ENCODE data around the gene TBC1D22A.
"Not testable (repeated sequence)": the region's sequence is repeated elsewhere in the genome, so short reads cannot be mapped to it uniquely, and the experiment has no call there.

TBC1D22A gene

DNA sequence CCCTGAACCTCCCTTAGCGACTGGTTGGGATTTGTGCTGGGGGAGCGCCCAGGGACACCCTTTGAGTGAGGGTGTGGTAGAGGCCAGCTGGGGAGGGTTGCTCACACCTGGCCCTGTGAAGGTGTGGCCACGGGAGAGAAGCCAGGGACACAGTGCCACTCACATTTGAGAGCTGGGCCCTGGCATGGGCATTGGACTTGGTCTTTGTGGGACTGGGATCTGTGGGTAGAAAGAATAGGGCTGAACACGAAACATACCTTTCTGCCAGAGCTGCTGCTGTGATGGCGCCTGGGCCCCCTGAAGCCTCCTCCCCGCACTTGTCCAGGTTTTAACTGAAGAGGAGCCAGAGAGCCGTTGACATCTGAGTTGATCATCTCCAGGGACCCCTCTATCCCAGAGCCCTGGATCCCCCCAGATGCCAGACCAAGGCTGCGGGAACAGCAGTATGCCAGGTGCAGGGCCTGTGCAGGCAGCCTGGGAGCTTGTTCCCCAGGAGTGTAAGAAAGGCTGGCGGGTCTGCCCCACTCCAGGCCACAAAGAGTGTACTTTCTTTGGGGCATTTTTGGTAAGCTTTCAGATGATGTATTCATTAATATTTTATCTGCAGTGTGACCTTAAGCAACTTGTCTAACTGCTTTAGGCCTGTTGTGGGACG is 284.1 kb downstream of the TBC1D22A start:
- Histone ChIP-seq H3K9ac (ENCODE audit: low read depth in 1 of 2, low read length in 2 of 2) (no peak overlapping the region), H3K4me3 (ENCODE audit: low read depth in 1 of 2, low read length in 2 of 2) (no peak overlapping the region), H3K9me3 (ENCODE audit: control insufficient read depth in 1 of 2, low read length in 2 of 2) (no peaks in the 10 kb centered on the region), H3K27ac (ENCODE audit: low read depth, low read length) (no peak overlapping the region), H3K27me3 (ENCODE audit: control insufficient read depth in 1 of 2, insufficient read depth in 2 of 2, low read length in 2 of 2) (no peaks in the 10 kb centered on the region), H3K36me3 (ENCODE audit: control insufficient read depth in 1 of 2, insufficient read depth in 2 of 2, low read length in 2 of 2) (peaks cover 0 to under 1% of the 10 kb centered on the region in 2 donors), H3K4me1 (ENCODE audit: control insufficient read depth in 1 of 2, insufficient read depth in 2 of 2, low read length in 2 of 2) (peaks cover 15 to 24% of the 10 kb centered on the region in 2 donors)

DNA sequence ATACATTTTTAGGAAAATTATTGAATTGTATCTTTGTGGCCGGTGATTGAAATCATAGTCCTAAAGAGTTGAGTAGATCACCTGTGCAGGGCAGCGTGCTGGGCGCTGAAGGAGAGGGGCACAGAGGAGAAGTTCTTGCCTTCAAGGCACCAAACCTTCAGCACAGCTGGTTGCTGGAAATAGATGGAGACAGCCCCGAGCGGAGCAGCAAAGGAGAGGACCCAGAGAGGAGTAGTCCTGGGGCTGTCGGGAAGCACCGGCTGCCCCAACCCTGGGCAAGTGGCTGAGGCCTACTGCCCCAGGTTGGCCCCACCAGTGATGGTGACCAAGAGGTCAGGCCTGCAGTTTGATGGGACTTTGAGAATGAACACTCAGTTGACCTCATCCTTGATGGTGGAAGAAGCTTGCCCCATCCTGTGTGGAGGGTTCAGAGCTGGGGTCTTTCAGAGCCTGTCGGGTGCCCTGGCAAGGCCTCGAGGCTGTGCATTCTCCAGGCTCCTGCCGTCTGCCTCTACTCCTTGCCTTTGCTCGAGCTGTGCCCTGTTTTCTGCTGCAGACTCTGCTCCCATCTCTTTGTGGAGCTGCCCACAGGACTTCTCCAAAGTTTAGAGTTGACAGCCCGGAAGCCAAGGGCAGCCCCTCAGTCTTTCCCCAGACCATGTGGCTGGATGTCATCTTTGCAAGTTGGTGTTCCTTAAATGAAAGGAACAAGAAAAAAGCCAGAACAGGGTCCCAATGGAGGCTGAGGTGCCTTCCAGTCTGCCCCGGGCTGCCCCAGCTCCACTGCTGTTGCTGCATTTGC is 285.1 kb downstream of the TBC1D22A start:
- H3K27me3 ChIP-seq (ENCODE audit: control insufficient read depth in 1 of 2, insufficient read depth in 2 of 2, low read length in 2 of 2): no peaks in the 10 kb centered on the region
- no peak overlapping the region for H3K9ac ChIP-seq (ENCODE audit: low read depth in 1 of 2, low read length in 2 of 2)
- H3K4me1 ChIP-seq (ENCODE audit: control insufficient read depth in 1 of 2, insufficient read depth in 2 of 2, low read length in 2 of 2): peaks cover 15 to 24% of the 10 kb centered on the region in 2 donors
- no peak overlapping the region for H3K4me3 ChIP-seq (ENCODE audit: low read depth in 1 of 2, low read length in 2 of 2)
- H3K9me3 ChIP-seq (ENCODE audit: control insufficient read depth in 1 of 2, low read length in 2 of 2): no peaks in the 10 kb centered on the region
- H3K27ac ChIP-seq (ENCODE audit: low read depth, low read length): no peak overlapping the region
- H3K36me3 ChIP-seq (ENCODE audit: control insufficient read depth in 1 of 2, insufficient read depth in 2 of 2, low read length in 2 of 2): peaks cover 0 to 3% of the 10 kb centered on the region in 2 donors

DNA sequence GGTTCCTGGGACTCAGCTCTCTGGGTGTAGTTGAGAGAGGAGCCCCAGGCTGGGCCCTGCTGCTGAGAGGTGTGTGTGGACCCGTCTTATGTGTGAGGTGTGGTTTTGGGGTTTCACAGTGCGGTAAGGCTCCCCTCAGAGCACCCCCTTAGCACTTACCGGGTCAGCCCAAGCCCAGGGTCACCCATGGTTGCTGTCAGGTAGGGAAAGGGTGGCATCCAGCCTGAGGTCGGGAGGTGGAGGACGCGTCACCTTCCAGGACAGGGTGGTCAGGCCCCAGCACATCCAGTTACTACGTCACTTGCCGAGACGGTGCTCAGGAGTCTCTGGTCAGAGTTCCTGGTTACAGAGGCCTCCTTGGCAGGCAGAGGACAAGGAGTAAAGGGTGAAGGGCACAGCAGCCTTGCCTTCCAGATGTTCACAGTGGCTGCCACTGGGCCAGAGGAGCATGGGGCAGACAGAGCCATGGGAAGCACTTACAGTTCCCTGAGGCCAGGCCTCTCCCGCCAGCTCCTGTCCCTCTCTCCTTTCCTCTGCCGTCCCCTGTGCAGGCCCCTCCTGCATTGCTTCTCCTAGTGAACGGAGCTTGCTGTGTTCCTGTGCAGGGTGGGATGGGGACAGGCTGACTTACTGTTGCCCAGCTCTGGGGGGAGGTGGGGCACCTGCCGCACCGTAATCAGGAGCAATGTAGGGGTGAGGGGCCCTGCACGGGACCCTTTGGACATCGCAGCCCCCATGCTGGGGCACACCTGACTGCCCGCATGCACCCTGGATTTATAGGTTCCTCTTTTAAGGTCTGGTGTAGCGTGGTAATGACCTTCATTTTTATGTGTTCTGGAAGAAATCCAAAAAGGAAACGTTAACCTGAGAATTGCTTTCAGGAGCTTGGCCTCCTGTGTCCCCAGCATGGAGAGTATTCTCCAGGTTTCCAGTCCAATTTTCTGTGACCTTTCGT is 285.9 kb downstream of the TBC1D22A start:
- no peaks in the 10 kb centered on the region for H3K27me3 ChIP-seq (ENCODE audit: control insufficient read depth in 1 of 2, insufficient read depth in 2 of 2, low read length in 2 of 2)
- H3K9me3 ChIP-seq (ENCODE audit: control insufficient read depth in 1 of 2, low read length in 2 of 2): no peaks in the 10 kb centered on the region
- H3K4me3 ChIP-seq (ENCODE audit: low read depth in 1 of 2, low read length in 2 of 2): no peak overlapping the region
- no peak overlapping the region for H3K27ac ChIP-seq (ENCODE audit: low read depth, low read length)
- no peak overlapping the region for H3K9ac ChIP-seq (ENCODE audit: low read depth in 1 of 2, low read length in 2 of 2)
- H3K4me1 ChIP-seq (ENCODE audit: control insufficient read depth in 1 of 2, insufficient read depth in 2 of 2, low read length in 2 of 2): peaks cover 13 to 24% of the 10 kb centered on the region in 2 donors
- peaks cover 0 to 3% of the 10 kb centered on the region in 2 donors for H3K36me3 ChIP-seq (ENCODE audit: control insufficient read depth in 1 of 2, insufficient read depth in 2 of 2, low read length in 2 of 2)

DNA sequence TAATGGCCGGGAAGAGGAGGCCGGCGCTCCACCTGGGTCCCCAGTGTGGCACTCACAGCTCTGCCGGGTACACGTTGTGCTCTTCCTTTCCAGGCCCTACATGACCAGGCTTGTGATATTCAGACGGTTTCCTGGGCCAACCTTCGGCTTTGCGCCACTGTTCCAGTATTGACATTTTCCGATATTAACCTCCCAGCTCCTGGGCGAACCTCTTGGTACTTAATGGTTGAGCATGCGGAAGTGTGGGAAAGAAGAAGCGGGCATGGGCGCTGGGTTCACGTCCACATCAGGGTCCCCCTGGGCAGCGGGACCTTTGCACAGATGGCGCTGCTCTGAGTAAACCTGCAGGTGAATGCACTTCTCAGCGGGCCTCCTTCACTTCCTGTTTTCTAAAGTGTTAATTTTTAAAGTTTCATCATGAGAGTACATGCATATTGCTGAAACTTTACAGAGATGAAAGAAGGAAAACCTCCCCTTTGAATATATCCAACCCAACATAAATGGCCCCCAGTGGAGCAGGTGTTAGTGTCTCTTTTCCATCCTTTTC is 286.7 kb downstream of the TBC1D22A start:
- no peak overlapping the region for H3K27ac ChIP-seq (ENCODE audit: low read depth, low read length)
- no peaks in the 10 kb centered on the region for H3K27me3 ChIP-seq (ENCODE audit: control insufficient read depth in 1 of 2, insufficient read depth in 2 of 2, low read length in 2 of 2)
- H3K9me3 ChIP-seq (ENCODE audit: control insufficient read depth in 1 of 2, low read length in 2 of 2): no peaks in the 10 kb centered on the region
- H3K9ac ChIP-seq (ENCODE audit: low read depth in 1 of 2, low read length in 2 of 2): no peak overlapping the region
- peaks cover 4 to 8% of the 10 kb centered on the region in 2 donors for H3K36me3 ChIP-seq (ENCODE audit: control insufficient read depth in 1 of 2, insufficient read depth in 2 of 2, low read length in 2 of 2)
- peaks cover 6 to 16% of the 10 kb centered on the region in 2 donors for H3K4me1 ChIP-seq (ENCODE audit: control insufficient read depth in 1 of 2, insufficient read depth in 2 of 2, low read length in 2 of 2)
- H3K4me3 ChIP-seq (ENCODE audit: low read depth in 1 of 2, low read length in 2 of 2): no peak overlapping the region

DNA sequence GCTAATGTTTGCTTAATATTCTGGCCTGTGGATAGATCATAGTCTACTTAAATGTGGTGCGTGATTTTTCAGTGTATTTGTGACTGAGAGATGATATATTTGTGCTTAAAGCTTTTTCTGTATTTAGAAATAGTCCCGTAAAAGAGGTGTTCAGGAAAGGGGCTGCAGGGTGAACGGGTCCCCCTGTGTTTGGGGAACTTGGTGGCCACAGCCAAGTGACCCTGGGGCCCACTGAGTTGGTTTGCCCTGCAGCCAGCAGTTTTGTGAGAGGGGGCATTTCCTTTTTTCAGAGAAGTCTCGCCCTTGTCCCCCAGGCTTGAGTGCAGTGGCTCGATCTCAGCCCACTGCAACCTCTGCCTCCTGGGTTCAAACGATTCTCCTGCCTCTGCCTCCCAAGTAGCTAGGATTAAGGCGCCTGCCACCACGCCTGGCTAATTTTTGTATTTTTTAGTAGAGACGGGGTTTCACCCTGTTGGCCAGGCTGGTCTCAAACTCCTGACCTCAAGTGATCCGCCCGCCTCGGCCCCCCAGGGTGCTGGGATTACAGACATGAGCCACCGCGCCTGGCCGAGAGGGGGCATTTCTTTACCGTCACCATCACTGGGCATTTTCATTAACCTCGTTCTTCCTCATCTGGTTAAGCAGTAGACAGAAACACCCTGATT is 287.4 kb downstream of the TBC1D22A start:
- H3K9me3 ChIP-seq (ENCODE audit: control insufficient read depth in 1 of 2, low read length in 2 of 2); H3K27me3 ChIP-seq (ENCODE audit: control insufficient read depth in 1 of 2, insufficient read depth in 2 of 2, low read length in 2 of 2); H3K4me3 ChIP-seq (ENCODE audit: low read depth in 1 of 2, low read length in 2 of 2); H3K27ac ChIP-seq (ENCODE audit: low read depth, low read length); H3K9ac ChIP-seq (ENCODE audit: low read depth in 1 of 2, low read length in 2 of 2); H3K4me1 ChIP-seq (ENCODE audit: control insufficient read depth in 1 of 2, insufficient read depth in 2 of 2, low read length in 2 of 2): not testable (repeated sequence)
- H3K36me3 ChIP-seq (ENCODE audit: control insufficient read depth in 1 of 2, insufficient read depth in 2 of 2, low read length in 2 of 2): peaks cover 4 to 11% of the 10 kb centered on the region in 2 donors

DNA sequence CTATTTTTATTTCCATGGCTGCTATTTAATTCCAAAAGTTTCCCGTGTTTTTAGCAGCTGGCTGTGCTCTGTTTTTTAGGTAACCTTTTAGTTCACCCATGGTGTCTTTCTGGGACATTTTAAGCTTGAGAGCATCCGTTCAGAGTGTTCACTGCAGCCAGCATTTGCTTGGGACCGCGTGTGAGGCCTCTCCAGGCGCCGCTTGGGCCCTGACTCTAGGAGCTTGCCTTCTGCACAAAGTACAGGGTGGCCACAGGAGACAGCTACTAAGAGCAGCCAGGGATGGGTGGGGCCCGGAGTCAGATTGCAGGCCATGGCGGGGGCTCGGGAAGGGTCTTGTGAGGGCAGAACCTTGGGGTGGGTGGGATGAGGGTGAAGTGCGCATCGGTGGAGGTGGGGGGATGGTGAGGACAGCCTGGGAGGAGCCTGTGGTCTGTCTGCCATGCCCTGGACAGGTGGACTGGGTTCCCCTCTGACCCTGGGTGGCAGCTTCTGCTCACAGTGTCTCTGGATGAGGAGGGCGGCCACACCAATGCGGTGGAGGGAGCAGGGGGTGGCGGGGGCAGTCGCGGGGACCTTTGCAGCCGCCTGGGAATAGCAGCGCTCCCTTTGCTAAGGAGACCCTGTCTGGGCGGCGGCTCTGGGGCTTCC is 288.1 kb downstream of the TBC1D22A start:
- Histone ChIP-seq H3K27ac (ENCODE audit: low read depth, low read length) (no peak overlapping the region), H3K4me3 (ENCODE audit: low read depth in 1 of 2, low read length in 2 of 2) (no peak overlapping the region), H3K4me1 (ENCODE audit: control insufficient read depth in 1 of 2, insufficient read depth in 2 of 2, low read length in 2 of 2) (peaks cover 0 to 9% of the 10 kb centered on the region in 2 donors), H3K9ac (ENCODE audit: low read depth in 1 of 2, low read length in 2 of 2) (no peak overlapping the region), H3K36me3 (ENCODE audit: control insufficient read depth in 1 of 2, insufficient read depth in 2 of 2, low read length in 2 of 2) (peaks cover 4 to 11% of the 10 kb centered on the region in 2 donors), H3K9me3 (ENCODE audit: control insufficient read depth in 1 of 2, low read length in 2 of 2) (no peaks in the 10 kb centered on the region), H3K27me3 (ENCODE audit: control insufficient read depth in 1 of 2, insufficient read depth in 2 of 2, low read length in 2 of 2) (no peaks in the 10 kb centered on the region)

DNA sequence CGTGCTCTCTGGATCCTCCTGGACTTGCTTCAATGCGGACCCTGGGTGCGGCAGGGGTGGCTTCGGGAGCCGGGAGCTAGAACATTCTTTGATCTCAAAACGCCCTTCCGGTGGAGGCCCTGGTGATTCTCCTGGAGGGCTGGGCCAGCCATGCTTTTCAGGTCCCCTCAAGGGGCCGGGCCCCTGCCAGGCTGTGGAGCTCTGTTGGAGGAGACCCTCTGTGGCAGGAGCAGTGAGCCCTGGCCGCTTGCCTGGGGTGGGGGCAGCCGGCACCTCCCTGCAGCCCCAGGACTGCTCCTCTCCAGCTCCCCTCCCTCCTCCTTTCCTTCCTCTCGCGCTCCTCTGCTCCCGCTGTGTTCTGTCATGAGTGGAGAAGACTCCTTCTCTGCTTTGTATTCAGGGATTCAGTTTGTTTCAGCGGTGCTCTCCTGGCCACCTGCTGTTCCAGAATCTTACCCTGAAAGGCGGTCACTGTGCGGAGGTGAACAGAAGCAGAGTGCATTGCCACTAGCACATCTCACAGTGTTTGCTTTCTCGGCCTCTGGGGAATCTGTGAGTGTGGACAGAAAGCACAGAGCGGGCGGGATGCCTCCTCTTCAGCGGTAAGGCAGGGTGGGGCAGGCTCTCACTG is 289.1 kb downstream of the TBC1D22A start:
- Histone ChIP-seq H3K27me3 (ENCODE audit: control insufficient read depth in 1 of 2, insufficient read depth in 2 of 2, low read length in 2 of 2) (no peaks in the 10 kb centered on the region), H3K36me3 (ENCODE audit: control insufficient read depth in 1 of 2, insufficient read depth in 2 of 2, low read length in 2 of 2) (peaks cover 4 to 12% of the 10 kb centered on the region in 2 donors), H3K27ac (ENCODE audit: low read depth, low read length) (no peak overlapping the region), H3K9me3 (ENCODE audit: control insufficient read depth in 1 of 2, low read length in 2 of 2) (no peaks in the 10 kb centered on the region), H3K4me1 (ENCODE audit: control insufficient read depth in 1 of 2, insufficient read depth in 2 of 2, low read length in 2 of 2) (peaks cover 0 to 9% of the 10 kb centered on the region in 2 donors), H3K4me3 (ENCODE audit: low read depth in 1 of 2, low read length in 2 of 2) (no peak overlapping the region), H3K9ac (ENCODE audit: low read depth in 1 of 2, low read length in 2 of 2) (no peak overlapping the region)

DNA sequence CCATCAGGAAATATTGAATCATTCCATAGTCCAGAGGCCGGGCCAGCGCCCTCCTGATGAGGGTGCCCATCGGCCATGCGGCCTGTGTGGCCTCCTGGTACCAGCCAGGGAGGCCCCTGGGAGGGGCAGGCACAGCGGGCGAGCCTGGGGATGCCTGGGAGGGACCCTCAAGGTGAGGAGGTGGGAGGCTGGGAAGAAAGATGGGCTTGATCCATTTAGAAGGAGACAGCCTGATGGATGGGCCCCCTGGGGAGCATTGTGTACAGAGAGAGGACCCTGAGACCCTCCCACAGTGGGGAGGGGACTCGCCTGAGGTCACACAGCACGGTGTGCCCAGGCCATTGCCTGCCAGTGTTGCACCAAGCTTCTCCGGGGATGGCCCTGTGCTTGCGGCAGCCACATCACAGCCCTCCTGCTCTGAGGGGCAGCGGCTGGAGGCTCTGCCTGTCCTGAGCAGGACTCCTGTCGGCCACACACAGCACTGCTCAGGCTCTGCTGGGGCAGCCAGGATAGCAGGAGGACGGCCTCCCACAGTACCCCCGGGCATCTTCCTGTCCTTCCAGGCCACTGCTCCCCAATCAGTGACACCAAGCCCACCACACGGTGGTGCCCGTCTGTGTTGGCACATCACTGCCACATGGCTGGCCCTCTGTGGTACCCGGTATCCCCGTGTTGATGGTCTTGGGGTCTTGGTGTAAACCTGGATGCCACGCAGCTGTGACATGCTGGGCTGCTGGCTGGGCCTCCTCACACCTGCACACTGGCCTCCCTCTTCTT is 290.0 kb downstream of the TBC1D22A start:
- H3K9me3 ChIP-seq (ENCODE audit: control insufficient read depth in 1 of 2, low read length in 2 of 2): no peaks in the 10 kb centered on the region
- H3K27ac ChIP-seq (ENCODE audit: low read depth, low read length): no peak overlapping the region
- H3K4me1 ChIP-seq (ENCODE audit: control insufficient read depth in 1 of 2, insufficient read depth in 2 of 2, low read length in 2 of 2): peaks cover 0 to 9% of the 10 kb centered on the region in 2 donors
- no peak overlapping the region for H3K4me3 ChIP-seq (ENCODE audit: low read depth in 1 of 2, low read length in 2 of 2)
- H3K36me3 ChIP-seq (ENCODE audit: control insufficient read depth in 1 of 2, insufficient read depth in 2 of 2, low read length in 2 of 2): peaks cover 4 to 14% of the 10 kb centered on the region in 2 donors
- no peak overlapping the region for H3K9ac ChIP-seq (ENCODE audit: low read depth in 1 of 2, low read length in 2 of 2)
- H3K27me3 ChIP-seq (ENCODE audit: control insufficient read depth in 1 of 2, insufficient read depth in 2 of 2, low read length in 2 of 2): no peaks in the 10 kb centered on the region

Data from duodenal mucosa (tissue), 2 donors.